HEK293T (cell line): ENCODE measurements around the gene LZTS3.
"Not testable (repeated sequence)": the region's sequence is repeated elsewhere in the genome, so short reads cannot be mapped to it uniquely, and the experiment has no call there.

ENCODE experiments used
- CTCF ChIA-PET: fragments of 350-600 bp; formaldehyde crosslinking; extraction: SDS; loops from one replicate; lab custom pipeline; 2021; ENCODE audit warnings: antibody characterized with exemption, inconsistent platforms; lab: Yijun Ruan, JAX
- POLR2A ChIA-PET: fragments of 350-600 bp; formaldehyde crosslinking; extraction: SDS; loops from one replicate; lab custom pipeline; 2020; ENCODE audit warnings: antibody characterized with exemption, inconsistent platforms; lab: Yijun Ruan, JAX
- DNase-seq: peaks from one replicate; pipeline ENCODE4 v3.0.0; 2012; ENCODE audit warnings: mixed read lengths; ENCODE audit errors: extremely low spot score
- ARNT ChIP-seq: fragments of 450-650 bp; IDR thresholded peaks from 2 replicates; pipeline ENCODE4 v1.6.1; 2017; ENCODE audit warnings: mild to moderate bottlenecking
- BHLHE40 ChIP-seq: fragments of 450-650 bp; IDR thresholded peaks from 2 replicates; pipeline ENCODE4 v1.6.1; 2016; ENCODE audit warnings: mild to moderate bottlenecking, moderate library complexity, borderline replicate concordance
- CTBP1 ChIP-seq: fragments of 450-650 bp; IDR thresholded peaks from 2 replicates; pipeline ENCODE4 v1.6.1; 2016; ENCODE audit warnings: borderline replicate concordance
- ELF4 ChIP-seq: fragments of 450-650 bp; IDR thresholded peaks from 2 replicates; pipeline ENCODE4 v1.6.1; 2017; ENCODE audit warnings: antibody characterized with exemption
- FOXA1 ChIP-seq: fragments of 450-650 bp; IDR thresholded peaks from 2 replicates; pipeline ENCODE4 v1.6.1; 2016; ENCODE audit warnings: mild to moderate bottlenecking
- FOXK2 ChIP-seq: fragments of 450-650 bp; IDR thresholded peaks from 2 replicates; pipeline ENCODE4 v1.6.1; 2016; ENCODE audit warnings: mild to moderate bottlenecking
- FOXM1 ChIP-seq: fragments of 450-650 bp; IDR thresholded peaks from 2 replicates; pipeline ENCODE4 v1.6.1; 2017; ENCODE audit warnings: mild to moderate bottlenecking, borderline replicate concordance
- HDGF ChIP-seq: fragments of 450-650 bp; IDR thresholded peaks from 2 replicates; pipeline ENCODE4 v1.6.1; 2017; ENCODE audit warnings: antibody characterized with exemption, borderline replicate concordance
- L3MBTL2 ChIP-seq: fragments of 450-650 bp; conservative IDR thresholded peaks from 2 replicates; pipeline ENCODE4 v1.6.1; 2016; ENCODE audit warnings: mild to moderate bottlenecking
- LEF1 ChIP-seq: fragments of 450-650 bp; IDR thresholded peaks from 2 replicates; pipeline ENCODE4 v1.6.1; 2017; ENCODE audit warnings: mild to moderate bottlenecking, borderline replicate concordance
- NFRKB ChIP-seq: fragments of 450-650 bp; IDR thresholded peaks from 2 replicates; pipeline ENCODE4 v1.6.1; 2016; ENCODE audit warnings: mild to moderate bottlenecking, moderate library complexity
- SP1 ChIP-seq: fragments of 450-650 bp; IDR thresholded peaks from 2 replicates; pipeline ENCODE4 v1.6.1; 2017
- SUZ12 ChIP-seq: fragments of 450-650 bp; IDR thresholded peaks from 2 replicates; pipeline ENCODE4 v1.6.1; 2016; ENCODE audit warnings: mild to moderate bottlenecking
- TARDBP ChIP-seq: fragments of 450-650 bp; IDR thresholded peaks from 2 replicates; pipeline ENCODE4 v1.6.1; 2016
- ZNF384 ChIP-seq: fragments of 450-650 bp; IDR thresholded peaks from 2 replicates; pipeline ENCODE4 v1.6.1; 2016
- TF ChIP-seq, protein P1 (sequence below): fragments of 450-650 bp; IDR thresholded peaks from 2 replicates; pipeline ENCODE4 v1.6.1; 2016

The LZTS3 gene

DNA sequence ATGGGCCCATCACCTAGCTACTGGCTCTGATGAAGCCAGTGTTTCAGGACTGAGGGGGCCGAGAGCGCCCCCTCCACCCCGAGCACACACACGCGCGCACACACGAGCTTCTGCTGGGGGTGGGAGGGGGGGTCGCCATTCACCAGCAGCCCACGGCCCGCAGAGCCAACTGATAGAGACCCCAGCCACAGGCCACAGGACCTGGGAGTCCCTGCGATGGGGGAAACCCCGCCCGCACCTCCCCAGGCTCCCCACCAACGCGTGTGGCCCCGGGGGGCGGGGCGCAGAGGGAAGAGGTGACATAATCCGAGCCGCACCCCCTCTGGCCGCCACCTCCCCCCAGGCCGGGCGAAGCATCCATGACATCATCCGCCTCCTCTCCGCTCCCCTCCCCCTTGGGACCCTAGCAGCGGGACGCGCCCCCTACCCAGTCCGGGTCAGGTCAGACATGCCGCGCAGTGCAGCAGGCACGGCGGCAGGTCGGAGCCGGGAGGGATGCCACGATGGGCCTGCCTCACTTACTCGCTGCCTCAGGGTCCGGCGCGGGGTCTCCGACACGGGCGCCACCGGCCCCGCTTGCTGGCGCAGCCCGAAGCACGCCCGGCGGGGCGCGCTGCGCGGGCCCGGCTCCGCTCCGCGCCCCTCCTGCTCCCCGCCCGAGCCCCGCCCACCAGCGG lies at the start of gene LZTS3:
LZTS3 (minus strand) TSS at position 617 of the 677 bp plus-strand sequence. CDS start 6,386 bp downstream, outside the sequence.
- TF ChIP-seq L3MBTL2 (no peak), TARDBP (no peak), ELF4 (no peak), FOXK2 (no peak)
- peak; percentile 64 for DNase-seq
- CTCF ChIA-PET, result interaction anchor here (0.7 kb wide), 1 partner anchor 12 kb away, joined by 3 read pairs; no protein-coding TSS in a partner anchor
- POLR2A ChIA-PET, result interaction anchor here (0.7 to 2.9 kb wide), 3 partner anchors 11 to 14 kb away, joined by 4 to 13 read pairs (median 13); partner anchors contain the start of genes FASTKD5 and UBOX5

DNA sequence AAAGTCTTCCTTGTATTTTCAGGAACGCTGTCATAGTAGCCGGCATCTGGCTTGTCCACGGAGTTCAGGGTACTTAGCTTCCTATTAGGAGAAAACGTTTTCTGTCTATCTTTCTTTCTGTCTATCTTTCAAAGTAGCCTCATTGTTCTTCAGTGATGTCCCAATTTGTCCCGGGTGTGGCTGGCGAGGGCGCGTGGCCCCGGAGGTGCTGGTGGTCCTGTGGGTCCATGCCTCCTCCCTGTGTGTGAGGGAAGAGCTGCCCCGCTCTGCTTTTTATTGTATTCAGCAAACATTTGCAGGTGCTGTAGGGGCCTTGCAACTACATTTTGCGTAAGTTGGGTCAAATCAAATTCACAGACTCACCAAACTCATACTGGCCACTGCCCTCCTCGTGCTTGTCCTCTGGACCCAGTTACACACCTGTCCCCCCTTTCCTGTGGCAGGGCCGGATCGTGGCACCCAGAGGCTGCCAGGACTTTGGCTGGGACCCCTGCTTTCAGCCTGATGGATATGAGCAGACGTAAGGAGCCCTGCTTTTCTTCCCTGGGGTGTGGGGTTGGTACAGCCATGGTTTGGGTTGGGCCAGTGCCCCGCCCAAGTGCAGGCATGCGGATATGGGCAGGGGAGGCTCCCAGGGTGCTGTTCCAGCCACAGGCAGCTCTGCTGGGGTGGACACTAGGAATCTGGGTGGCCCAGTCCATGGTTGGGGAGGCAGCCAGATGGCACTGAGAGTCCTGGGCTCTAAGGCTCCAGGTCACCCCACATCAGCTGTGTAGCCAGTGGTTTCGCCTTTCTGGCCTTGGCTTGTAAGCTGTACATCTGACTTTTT lies 48.3 kb upstream of the LZTS3 start:
- ChIA-PET POLR2A (no interaction called here), CTCF (no interaction called here)
- TF ChIP-seq SP1 (no peak), BHLHE40 (no peak), ARNT (no peak), CTBP1 (no peak), ELF4 (no peak), HDGF (no peak), NFRKB (no peak), FOXK2 (no peak), L3MBTL2 (no peak), TARDBP (no peak), FOXM1 (no peak), SUZ12 (no peak), LEF1 (no peak)
- TF ChIP-seq, protein P1, sequence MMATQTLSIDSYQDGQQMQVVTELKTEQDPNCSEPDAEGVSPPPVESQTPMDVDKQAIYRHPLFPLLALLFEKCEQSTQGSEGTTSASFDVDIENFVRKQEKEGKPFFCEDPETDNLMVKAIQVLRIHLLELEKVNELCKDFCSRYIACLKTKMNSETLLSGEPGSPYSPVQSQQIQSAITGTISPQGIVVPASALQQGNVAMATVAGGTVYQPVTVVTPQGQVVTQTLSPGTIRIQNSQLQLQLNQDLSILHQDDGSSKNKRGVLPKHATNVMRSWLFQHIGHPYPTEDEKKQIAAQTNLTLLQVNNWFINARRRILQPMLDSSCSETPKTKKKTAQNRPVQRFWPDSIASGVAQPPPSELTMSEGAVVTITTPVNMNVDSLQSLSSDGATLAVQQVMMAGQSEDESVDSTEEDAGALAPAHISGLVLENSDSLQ, result no peak
- no peak for DNase-seq

DNA sequence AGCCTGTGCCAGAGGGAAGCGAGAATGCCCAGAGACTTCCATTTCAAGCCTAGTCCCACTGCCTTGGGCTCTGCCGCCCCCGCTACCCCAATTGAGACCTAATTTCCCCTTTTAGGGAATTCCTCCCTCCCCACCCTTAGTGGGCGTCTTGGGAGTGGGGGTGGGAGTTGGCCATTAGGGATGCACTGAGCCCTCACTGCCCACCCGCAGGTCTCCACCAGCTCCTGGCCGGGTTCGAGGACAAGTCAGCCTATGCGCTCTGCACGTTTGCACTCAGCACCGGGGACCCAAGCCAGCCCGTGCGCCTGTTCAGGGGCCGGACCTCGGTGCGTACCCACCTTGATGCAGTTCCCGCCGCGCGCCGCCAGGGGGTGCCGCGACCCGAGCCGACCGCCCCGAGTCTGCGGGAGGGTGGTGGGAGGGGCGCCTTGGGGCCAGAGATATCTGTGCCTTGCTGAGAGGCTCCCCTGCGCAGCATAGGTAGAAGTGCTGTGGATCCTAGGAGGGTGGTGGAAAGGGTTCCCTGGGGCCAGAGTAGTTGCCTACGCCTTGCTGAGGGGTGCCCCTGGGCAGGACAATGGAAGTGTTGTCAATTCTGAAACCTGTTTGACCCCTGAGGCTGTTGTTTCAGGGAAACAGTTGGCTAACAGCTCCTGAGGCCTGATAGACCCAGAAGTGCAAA lies 45.1 kb upstream of the LZTS3 start:
- TF ChIP-seq HDGF (0 out of 2 replicates have a peak, but pooled peaks have one; percentile 76), NFRKB (no peak)
- CTCF ChIA-PET, result interaction anchor here (0.6 to 1.0 kb wide), 5 partner anchors 8 to 377 kb away, joined by 3 to 9 read pairs (median 3); no protein-coding TSS in a partner anchor
- POLR2A ChIA-PET, result interaction anchor here (1.4 to 2.0 kb wide), 2 partner anchors 9 to 21 kb away, joined by 3 to 8 read pairs; partner anchors contain the start of gene ITPA
- peak; percentile 88 for DNase-seq

DNA sequence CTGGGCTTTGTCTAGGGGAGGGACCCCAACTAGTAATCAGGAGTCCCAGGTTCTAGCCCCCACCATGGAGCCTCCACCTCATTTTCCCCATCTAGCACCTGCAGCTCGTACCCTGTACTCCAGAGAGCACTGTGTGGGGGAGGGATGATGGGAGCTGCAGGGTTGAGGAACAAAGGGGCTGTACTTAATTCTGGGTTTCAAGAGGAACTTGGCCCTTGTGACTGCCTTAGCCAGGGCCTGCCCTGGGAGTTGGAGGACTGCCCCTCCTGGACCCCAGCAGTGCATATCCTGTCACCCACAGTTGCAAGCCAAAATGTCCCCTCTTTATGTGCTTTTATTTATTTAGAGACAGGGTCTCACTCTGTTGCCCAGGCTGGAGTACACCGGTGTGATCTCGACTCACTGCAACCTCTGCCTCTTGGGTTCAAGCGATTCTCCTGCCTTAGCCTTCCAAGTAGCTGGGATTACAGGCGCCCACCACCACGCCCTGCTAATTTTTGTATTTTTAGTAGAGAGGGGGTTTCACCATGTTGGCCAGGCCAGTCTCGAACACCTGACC lies 42.1 kb upstream of the LZTS3 start:
- CTCF ChIA-PET, POLR2A ChIA-PET, DNase-seq: not testable (repeated sequence)

DNA sequence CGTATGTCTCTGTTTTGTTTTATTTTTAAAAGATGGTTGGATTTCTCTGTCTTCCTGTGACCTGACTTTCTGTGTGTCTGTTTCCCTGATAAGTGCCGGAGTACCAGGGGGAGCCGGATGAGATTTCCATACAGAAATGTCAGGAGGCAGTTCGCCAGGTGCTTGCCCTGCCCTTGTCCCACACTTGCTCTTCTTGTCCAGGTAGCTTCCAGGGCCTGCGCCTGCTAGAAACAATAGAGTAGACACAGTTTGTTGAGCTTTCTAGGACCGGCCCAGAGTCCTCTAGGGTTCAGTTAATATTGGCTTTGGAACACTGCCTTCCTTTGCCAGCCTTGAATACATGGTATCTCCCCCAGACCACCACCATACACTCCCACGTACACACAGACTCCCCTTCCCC lies 39.9 kb upstream of the LZTS3 start:
- TF ChIP-seq HDGF, result no peak
- TF ChIP-seq ELF4, result no peak
- no peak for TF ChIP-seq SUZ12
- TF ChIP-seq NFRKB, result no peak
- no peak for TF ChIP-seq FOXK2
- no peak for TF ChIP-seq LEF1
- no peak for TF ChIP-seq BHLHE40
- no peak for TF ChIP-seq ZNF384
- TF ChIP-seq FOXA1, result no peak
- no peak for TF ChIP-seq FOXM1
- TF ChIP-seq ARNT, result no peak
- TF ChIP-seq, protein P1, result no peak
- no peak for TF ChIP-seq TARDBP
- TF ChIP-seq SP1, result no peak
- TF ChIP-seq L3MBTL2, result no peak
- TF ChIP-seq CTBP1, result no peak
- ChIA-PET CTCF (no interaction called here), POLR2A (no interaction called here)
- DNase-seq, result no peak

DNA sequence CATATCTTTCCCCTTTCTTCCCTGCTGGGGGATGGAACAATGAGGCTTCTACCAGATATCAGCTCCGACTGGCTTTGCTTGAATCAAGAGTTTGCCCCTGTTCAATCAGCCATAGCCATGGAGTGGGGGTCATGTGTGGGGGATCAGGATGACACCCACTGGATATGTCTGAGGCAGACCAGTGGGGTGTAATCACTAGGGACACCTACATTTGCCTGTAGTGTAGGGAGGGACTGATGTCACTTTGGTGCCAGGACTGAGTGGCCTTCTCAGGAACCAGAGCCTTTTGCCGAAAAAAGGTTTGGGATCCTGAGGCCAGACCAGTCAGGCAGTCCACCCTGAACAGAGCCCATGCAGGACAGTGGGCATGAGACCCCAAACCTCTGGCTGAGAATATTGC lies 37.0 kb upstream of the LZTS3 start:
- TF ChIP-seq ZNF384, result no peak
- no peak for TF ChIP-seq FOXK2
- TF ChIP-seq SUZ12, result no peak
- no peak for TF ChIP-seq ARNT
- no peak for TF ChIP-seq ELF4
- TF ChIP-seq, protein P1, result no peak
- no peak for TF ChIP-seq CTBP1
- no peak for TF ChIP-seq NFRKB
- DNase-seq, result no peak
- CTCF ChIA-PET, result interaction anchor here (1.0 kb wide), 1 partner anchor 9 kb away, joined by 3 read pairs; no protein-coding TSS in a partner anchor
- POLR2A ChIA-PET, result interaction anchor here (2.2 kb wide), 1 partner anchor 22 kb away, joined by 7 read pairs; no protein-coding TSS in a partner anchor
